Endometrial microvascular endothelial cells (primary cell): Measurements from ENCODE around the gene TPO. TPM values are rescaled to one million over a fixed set of nuclear protein-coding genes. Genes with fewer than 3 reads are reported as not detected.
"Not testable (repeated sequence)": the region's sequence is repeated elsewhere in the genome, so short reads cannot be mapped to it uniquely, and the experiment has no call there.

Source experiments
- in situ Hi-C: cut with HindIII; loops from 2 replicates; pipeline ENCODE4 v1.10.0; 2017; ENCODE audit warnings: low sequenced_read_pairs, low pct_unique_long_range_greater_than_20kb; ENCODE audit errors: inconsistent ontology term
- total RNA-seq: library from RNA; depleted of rRNA; stranded (reverse); fragments of >200 nt; gene quantifications from one replicate; pipeline ENCODE4 v1.2.3, GENCODE V29; 2015; ENCODE audit errors: inconsistent ontology term

Gene TPO
- total RNA-seq, 1 donor from 2014 or later = not detected

DNA sequence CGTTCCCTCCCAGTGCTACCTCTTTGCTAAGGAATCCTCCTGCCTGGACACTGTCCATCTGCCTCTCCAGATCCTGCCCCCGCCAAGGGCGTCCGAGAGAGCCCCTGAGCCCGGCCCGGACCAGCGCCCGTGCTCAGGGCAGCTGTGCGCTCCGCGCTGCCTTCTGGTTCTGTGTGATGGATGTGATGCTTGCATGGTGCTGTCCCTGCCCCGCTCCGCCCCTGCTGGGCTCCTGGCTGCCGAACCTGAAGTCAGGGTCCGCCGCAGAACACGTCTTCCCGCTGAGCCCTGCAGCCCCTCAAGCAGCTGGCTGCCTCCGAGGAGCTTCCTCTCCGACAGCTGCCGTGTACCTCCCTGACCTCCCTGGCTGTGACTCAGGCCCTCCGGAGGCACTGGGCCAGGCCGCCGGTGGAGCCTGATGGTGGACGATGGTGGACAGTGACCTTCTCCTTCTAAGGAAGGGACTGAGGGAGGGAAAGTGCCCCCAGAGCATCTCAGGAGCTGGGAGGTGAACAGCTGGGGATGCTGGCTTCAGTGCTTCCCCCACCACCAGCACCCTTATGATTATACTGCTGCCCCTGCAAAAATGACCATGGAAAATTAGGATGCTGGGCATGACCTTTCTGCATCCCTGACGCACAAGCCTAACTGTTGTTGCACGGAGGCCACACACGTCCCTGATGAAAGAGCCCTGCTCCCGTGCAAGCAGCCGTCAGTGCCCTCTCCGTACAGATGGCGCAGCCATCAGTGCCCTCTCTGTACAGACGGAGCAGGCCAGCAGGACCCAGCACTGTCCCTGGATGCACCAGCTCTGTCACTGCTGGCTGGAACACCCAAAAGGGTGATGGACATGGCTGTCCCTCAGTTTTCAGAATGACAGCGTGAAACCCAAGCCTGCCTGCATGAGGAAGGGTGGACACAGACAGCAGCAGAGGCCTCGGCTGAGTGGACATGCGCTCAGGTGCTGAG, 99.3 kb downstream of the TPO start:
- in situ Hi-C loops = no loop called here

DNA sequence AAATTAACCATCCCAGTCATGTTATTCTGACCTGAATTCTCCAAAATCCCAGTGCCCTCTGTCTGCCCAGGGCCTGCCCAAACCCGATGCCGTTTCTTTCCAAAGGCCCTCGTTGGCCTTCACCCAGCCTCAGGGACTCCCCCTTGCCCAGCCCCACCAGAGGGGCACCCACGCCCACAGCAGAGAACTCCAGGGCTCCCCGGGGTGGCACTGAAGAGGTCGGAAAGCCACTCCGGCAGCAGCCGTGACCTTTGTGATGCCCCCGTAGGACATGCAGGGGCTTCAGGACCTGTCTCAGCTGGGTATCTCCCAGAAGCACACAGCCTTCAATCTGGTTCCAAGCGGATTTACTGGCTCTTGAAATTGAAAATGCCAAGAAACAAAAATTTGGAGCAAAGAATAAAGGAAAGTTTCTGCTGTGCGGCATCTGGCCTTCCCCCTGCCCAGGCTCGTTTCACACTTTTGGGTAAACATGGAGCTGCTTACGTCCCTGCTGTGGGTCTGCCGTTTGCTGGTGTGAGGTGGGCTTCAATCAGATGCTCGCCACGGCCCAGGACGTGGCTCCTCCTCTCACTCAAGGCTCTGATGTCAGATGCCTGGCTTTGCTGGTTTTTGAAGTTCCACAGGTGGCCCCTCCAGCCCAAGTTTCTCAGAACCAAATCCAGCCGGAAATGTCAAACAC, 101.3 kb downstream of the TPO start:
- in situ Hi-C loops = no loop called here

DNA sequence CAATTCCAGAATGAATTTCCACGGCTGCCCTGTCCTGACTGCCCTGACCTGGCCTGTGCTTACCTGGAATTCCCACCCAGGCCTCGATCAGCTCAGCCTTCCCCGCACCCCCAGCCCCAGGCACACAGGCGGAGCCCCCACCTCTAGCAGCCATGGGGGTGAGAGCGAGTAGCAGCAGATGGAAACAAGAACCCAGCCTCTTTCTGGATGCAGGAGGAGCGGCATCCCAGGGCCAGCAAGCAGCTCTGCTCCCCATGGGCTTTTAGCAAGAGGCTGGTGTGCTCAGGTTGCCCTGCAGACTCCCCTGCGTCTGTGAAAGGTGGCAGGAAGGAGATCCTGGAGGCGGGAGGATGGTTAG, 101.8 kb downstream of the TPO start:
- in situ Hi-C loops = no loop called here

DNA sequence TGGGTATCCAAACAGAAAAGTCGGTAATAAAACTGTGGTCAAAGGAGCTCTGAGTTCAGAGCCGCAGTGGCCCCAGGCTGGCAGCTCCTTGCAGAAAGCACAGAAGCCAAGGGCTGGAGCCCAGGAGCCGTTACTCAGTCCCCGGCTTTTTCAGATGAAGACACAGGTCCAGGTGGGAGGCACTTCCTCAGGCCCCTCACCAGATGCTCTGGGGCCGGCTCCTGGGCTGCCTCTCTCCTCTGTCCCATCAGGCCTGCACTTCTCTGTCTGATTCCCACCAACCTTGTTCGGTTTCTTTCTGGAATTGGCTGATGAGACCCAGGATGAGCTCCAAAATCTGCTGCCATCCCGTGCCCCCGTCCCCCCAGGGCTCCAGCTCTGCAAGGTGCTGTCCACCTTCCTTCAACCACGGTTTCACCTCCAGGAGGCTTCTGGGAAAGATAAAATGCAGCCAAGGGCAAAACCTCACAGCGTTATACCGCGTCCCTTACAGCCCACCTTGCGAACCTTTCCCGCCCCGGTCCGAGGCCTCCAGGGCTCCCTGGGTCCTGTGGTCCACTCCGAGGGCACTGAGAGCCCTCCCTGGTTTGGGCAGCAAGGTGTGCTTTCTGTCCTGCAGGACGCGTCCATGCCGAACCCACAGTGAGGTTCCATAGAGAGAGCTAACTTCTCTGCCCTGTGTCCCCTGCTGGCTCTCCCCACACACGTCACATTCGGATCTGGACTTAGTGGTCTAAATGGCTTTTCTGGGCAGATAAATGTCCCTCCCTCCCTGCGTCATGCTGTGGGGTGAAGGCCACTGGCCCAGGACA, 102.9 kb downstream of the TPO start:
- in situ Hi-C loops = no loop called here

DNA sequence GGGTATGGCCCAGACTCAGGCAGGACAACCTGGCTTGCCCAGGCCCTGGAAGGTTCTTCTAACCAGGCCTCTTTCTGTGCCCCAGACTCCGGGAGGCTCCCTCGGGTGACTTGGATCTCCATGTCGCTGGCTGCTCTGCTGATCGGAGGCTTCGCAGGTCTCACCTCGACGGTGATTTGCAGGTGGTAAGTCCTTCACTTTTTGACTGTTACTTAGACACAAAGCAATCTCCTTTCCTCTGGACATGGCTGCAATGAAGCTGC, 103.5 kb downstream of the TPO start:
- in situ Hi-C loops = no loop called here

DNA sequence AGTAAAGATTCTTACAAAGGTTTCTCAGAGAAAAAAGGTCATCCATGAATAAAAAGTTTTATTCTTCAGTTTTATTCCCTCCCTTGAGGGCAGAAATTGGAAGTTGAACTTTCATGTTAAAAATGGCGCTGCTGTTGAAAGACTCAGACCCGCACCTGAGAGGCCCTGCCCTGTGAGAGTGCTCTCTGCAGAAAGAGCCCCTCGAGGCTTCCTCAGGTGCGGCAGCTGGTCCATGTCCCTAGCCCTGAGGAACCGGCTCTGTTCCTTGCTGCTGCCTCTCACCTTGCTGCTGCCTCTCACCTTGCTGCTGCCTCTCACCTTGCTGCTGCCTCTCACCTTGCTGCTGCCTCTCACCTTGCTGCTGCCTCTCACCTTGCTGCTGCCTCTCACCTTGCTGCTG, 104.0 kb downstream of the TPO start:
- in situ Hi-C loops = not testable (repeated sequence)

DNA sequence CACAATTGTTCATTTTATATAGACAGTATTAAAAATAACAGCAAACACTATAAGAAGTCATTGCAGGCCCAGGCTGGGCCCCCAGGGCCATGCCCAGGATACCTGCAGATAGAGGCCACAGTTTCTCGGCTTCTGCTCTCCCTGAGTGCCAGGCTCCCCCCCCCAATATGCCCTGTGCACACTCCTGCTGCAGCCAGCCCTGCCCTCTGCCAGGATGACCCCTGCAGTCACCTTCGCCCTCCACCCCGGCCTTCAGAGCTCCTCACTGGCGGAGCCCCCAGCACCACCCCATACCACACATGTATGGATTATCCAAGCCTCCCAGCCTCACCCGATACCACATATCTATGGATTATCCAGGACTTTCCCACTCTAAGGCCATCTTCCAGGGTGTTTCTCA, 104.5 kb downstream of the TPO start:
- in situ Hi-C loops = no loop called here

DNA sequence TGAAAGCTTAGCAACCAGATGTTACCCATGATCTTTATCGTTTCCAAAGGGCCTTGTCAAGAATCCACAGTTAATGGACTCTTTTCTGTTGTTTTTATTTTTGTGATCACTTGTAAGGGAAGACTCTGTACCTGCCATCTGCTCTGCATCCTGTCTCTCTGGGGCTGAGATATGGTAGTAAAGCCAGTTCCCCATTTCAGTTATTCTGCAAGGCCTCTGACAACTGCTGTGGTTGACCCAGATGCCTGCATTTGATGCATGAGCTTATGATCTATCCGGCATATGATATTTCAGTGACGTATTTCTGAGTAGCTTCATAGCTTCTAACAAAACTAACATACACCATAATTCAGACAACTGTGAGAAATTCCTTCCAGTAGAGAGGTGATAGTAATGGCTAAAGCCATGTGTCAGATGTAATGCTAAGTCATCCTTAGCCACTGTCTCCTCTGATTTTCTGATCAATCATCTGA, 105.1 kb downstream of the TPO start:
- in situ Hi-C loops = no loop called here

DNA sequence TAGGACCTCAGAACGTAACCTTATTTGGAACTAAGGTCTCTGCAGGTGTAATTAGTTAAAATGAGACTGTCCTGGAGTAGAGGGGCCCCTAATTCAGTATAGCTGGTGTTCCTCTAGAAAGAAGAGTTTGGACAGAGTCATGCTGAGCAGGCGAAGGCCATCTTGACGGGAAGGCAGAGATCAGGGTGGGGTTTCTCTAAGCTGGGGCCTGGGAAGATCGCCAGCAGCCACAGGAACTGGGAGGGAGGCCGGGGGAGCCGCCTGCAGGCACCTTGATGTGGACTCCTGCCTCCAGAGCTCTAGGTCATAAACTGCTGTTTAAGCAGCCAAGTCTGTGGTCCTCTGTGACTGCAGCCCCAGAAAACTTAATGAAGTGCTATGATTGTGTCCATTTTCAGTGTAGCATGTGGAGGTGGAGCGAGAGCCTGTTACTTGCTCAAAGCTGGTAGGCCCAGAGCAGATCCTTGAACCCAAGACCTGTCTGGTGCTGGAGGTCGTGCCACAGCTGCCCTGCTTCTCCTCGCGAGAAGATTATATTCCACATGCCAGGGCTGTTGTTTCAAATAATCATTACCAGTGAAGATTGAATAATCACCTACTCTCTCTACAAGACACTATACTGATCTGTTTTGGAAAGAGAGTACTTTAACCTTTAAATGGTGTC, 105.7 kb downstream of the TPO start:
- in situ Hi-C loops = no loop called here

DNA sequence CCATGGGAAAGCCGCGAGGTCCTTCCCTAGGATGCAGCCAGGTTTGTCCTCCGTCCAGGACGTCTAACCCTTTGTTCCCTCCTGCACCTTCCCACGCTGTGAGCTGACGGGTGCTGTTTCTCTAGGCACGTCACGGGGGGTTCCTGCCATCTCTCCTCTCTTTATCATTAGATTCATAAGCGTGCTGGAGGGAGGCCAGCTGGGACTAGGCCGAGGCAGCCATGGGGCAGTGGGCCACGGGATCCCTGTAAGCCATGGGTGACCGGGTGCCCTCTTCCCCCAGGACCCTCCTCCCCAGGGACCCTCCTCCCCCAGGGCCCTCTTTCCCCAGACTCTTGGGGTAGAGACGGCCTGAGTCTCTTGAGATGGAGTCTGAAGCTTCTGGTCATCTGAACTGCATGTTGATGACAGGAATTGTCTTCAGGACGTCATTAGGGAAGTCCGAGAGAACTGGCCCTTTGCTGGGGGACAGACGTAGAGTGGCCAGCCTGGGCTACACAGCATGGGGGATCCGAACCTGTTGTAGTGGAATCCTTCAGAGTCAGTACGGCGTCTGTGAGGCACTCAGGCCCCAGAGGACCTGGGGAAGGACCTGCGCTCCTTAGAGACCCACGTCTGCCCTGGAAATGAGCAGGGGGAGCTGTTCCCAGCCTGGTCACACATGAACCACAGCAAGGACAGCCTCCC, 108.1 kb downstream of the TPO start:
- in situ Hi-C loops = no loop called here

DNA sequence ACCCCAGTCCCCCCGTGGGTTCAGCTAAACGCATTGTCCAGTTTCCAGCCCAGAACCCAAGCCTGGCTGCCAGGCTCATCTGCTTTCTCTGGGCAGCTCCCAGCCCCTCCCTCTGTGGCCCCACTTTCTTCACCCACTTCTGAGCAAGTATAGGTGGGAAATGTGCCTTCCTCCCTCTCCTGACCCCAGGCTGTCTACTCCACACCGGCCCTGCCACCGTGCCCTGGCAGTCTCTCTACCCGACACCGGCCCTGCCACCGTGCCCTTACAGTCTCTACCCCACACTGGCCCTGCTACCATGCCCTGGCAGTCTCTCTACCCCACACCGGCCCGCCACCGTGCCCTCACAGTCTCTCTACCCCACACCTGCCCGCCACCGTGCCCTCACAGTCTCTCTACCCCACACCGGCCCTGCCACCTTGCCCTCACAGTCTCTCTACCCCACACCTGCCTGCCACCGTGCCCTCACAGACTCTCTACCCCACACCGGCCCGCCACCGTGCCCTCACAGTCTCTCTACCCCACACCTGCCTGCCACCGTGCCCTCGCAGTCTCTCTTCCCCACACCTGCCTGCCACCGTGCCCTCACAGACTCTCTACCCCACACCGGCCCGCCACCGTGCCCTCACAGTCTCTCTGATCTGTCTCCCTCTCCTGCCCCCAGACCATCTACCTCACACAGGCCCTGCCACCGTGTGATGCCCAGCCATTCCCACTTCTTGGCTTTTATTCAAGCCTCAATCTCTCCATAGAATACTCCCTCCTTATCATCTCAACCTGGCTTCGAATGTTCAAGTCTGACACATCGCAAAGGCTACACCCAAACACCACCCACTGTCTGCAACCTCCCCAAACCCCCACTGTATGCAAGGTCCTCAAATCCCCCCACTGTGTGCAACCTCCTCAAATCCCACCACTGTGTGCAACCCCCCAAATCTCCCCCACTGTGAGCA, 108.9 kb downstream of the TPO start:
- in situ Hi-C loops = no loop called here

DNA sequence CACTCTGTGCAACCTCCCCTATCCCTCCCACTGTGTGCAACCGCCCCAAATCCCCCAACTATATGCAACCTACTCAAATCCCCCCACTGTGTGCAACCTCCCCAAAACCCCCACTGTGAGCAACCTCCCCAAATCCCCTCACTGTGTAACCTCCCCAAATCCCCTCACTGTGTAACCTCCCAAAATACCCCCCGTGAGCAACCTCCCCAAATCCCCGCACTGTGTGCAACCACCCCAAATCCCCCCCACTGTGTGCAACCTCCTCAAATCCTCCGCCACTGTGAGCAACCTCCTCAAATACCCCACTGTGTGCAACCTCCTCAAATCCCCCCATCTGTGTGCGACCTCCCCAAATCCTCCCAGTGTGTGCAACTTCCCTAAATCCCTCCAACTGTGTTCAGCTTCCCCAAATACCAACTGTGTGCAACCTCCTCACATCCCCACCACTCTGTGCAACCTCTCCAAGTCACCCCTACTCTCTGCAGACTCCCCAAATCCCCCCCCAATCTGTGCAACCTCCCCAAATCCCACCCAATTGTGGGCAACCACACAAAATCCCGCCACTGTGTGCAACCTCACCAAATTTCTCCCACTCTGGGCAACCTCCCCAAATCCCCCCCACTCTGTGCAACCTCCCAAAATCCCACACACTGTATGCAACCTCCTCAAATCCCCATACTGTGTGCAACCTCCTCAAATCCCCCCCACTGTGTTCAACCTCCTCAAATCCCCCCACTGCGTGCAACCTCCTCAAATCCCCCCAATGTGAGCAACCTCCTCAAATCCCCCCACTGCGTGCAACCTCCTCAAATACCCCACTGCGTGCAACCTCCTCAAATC, 114.1 kb downstream of the TPO start:
- in situ Hi-C loops = no loop called here

DNA sequence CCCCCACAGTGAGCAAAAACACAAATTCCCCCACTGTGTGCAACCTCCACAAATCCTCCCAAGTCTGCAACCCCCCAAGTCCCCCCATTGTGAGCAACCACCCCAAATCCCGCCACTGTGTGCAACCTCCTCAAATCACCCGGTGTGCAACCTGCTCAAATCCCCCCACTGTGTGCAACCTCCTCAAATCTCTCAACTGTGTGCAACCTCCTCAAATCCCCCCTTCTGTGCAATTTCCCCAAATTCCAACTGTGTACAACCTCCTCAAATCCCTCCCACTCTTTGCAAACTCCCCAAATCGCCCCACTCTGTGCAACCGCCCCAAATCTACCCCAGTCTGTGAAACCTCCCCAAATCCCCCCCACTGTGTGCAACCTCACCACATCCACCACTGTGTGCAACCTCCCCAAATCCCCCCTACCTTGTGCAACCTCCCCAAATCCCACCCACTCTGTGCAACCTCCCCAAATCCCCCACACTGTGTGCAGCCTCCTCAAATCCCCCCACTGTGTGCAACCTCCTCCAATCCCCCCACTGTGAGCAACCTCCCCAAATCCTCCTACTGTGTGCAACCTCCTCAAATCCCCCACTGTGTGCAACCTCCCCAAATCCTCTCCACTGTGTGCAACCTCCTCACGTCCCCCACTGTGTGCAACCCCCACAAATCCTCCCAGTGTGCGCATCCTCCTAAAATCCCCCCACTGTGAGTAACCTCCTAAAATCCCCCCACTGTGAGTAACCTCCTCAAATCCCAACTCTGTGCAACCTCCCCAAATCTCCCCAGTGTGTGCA, 115.2 kb downstream of the TPO start:
- in situ Hi-C loops = no loop called here

DNA sequence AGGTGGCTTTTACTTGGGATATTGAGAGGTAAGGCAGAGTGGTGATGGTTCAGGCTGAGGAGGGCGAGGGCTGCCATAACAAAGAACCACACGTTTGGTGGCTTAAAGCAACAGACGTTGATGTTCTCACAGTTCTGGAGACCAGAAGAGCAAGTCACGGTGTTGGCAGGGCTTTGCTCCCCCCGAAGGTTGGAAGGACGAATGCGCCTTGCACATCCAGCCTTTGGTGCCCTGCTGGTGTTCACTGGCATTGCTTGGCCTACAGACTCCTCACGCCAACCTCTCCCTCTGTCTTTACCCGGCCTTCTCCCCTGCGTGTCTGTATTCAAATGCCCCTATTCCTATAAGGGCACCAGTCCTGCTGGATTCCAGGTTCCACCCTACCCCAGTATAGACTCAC, 125.4 kb downstream of the TPO start:
- in situ Hi-C loops = no loop called here

DNA sequence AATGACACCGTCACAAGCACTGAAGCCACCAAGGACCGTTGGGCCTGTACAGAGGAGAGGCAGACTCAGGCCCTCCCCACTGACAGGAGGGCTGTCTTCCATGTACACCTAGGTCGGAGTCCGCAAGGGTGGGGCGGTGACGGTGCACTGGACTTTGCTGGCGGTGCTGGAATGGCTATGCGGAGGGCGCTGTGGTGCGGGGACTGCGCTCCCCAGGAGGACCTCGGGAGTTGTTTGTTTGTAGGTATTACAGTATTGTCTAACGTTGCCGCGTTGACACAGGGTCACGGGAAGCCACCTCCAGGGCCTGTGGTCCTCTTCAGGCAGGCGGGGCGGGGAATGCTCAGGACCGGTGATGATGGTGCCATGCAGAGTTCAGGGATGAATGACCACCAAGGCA, 126.2 kb downstream of the TPO start:
- in situ Hi-C loops = no loop called here

DNA sequence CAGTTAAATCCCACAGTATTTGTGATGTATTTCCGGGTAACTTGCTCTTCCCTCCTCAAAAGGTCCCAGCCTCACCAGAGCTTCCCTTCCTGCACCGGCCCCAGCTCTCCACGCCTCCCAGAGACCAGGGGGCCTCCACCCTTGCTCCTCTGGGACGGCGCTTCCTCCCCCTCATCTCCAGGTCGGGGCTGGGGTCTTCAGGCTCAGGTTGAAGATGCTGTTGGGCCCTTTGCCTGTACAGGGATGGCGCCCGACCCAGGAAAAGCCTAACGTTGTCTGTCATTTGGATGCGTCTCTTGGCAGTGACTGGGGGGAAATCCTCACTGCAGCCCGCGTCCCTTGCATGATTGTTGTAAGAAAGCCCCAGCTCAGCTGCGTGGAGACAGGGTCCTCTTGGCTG, 126.7 kb downstream of the TPO start:
- in situ Hi-C loops = no loop called here
